ENCODE data around the gene KCNH2. TPM values are rescaled to one million over a fixed set of nuclear protein-coding genes. Genes with fewer than 3 reads are reported as not detected.

Gene KCNH2
- total and polyA plus RNA-seq, 4 donors = 0.18 to 74.6 (median 0.33) TPM; not detected in 1

- no peak overlapping the region for H3K27ac ChIP-seq (ENCODE audit: low read depth in 1 of 2, low read length in 2 of 2)
- no peak overlapping the region for H3K4me3 ChIP-seq (ENCODE audit: low read depth in 1 of 3, low read length in 3 of 3)
- WGBS = 75% methylated on average over 12 of the region's 12 CpGs
- TF ChIP-seq RAD21 (IDR thresholded peaks at IDR 0.05) (no peak), EGR1 (IDR thresholded peaks at IDR 0.05; ENCODE audit: low read depth in 2 of 2) (no peak), NR2F2 (IDR thresholded peaks at IDR 0.05) (no peak), FOXA1 (IDR thresholded peaks at IDR 0.05) (no peak), ATF3 (IDR thresholded peaks at IDR 0.05) (no peak)
- H3K9me3 ChIP-seq (ENCODE audit: control insufficient read depth in 4 of 4, low read length in 3 of 4) = no peaks in the 10 kb centered on the region
- H3K4me1 ChIP-seq (ENCODE audit: control insufficient read depth in 4 of 4, insufficient read depth in 4 of 4, low read length in 3 of 4) = peaks cover 0 to 14% (median 10%) of the 10 kb centered on the region in 4 donors
- DNase-seq (ENCODE audit: low spot score) = no peak
- H3K9ac ChIP-seq (ENCODE audit: low read depth in 1 of 2, low read length in 2 of 2) = no peak overlapping the region
- H3K36me3 ChIP-seq (ENCODE audit: control insufficient read depth in 4 of 4, insufficient read depth in 3 of 4, low read depth in 1 of 4, low read length in 3 of 4) = no peaks in the 10 kb centered on the region
- no peaks in the 10 kb centered on the region for H3K27me3 ChIP-seq (ENCODE audit: control insufficient read depth in 4 of 4, insufficient read depth in 4 of 4, low read length in 3 of 4)
These were observed 74.5 kb downstream of the KCNH2 start for GRCh38 chr7:150903606-150904005.

GRCh38 chr7:150902078-150903033, 75.8 kb downstream of the KCNH2 start:
- H3K4me3 ChIP-seq (ENCODE audit: low read depth in 1 of 3, low read length in 3 of 3) = no peak overlapping the region
- TF ChIP-seq GABPA (IDR thresholded peaks at IDR 0.05 in 1 of 2, conservative IDR thresholded peaks at IDR 0.05 in 1 of 2) (no peak), RXRA (IDR thresholded peaks at IDR 0.05) (no peak)
- H3K4me1 ChIP-seq (ENCODE audit: control insufficient read depth in 4 of 4, insufficient read depth in 4 of 4, low read length in 3 of 4) = peaks cover 2 to 17% (median 10%) of the 10 kb centered on the region in 4 donors
- DNase-seq (ENCODE audit: low spot score) = no peak
- peaks cover 0 to 3% (median 0%) of the 10 kb centered on the region in 4 donors for H3K27me3 ChIP-seq (ENCODE audit: control insufficient read depth in 4 of 4, insufficient read depth in 4 of 4, low read length in 3 of 4)
- no peaks in the 10 kb centered on the region for H3K36me3 ChIP-seq (ENCODE audit: control insufficient read depth in 4 of 4, insufficient read depth in 3 of 4, low read depth in 1 of 4, low read length in 3 of 4)
- no peaks in the 10 kb centered on the region for H3K9me3 ChIP-seq (ENCODE audit: control insufficient read depth in 4 of 4, low read length in 3 of 4)
- 87% methylated on average over 14 of the region's 14 CpGs for WGBS
- no peak overlapping the region for H3K9ac ChIP-seq (ENCODE audit: low read depth in 1 of 2, low read length in 2 of 2)
- no peak overlapping the region for H3K27ac ChIP-seq (ENCODE audit: low read depth in 1 of 2, low read length in 2 of 2)

- TF ChIP-seq SP1 (IDR thresholded peaks at IDR 0.05) = peak; percentile 80
- peak; percentile 70 for TF ChIP-seq HNF4G (IDR thresholded peaks at IDR 0.05)
- no peak for TF ChIP-seq ZBTB33 (IDR thresholded peaks at IDR 0.05)
- peak; percentile 57 to 92 for TF ChIP-seq HNF4A (conservative IDR thresholded peaks at IDR 0.05)
- peak in 1 of 2 donors; percentile 48 for TF ChIP-seq RXRA (IDR thresholded peaks at IDR 0.05)
- no peak for TF ChIP-seq REST (IDR thresholded peaks at IDR 0.05)
- H3K36me3 ChIP-seq (ENCODE audit: control insufficient read depth in 4 of 4, insufficient read depth in 3 of 4, low read depth in 1 of 4, low read length in 3 of 4) = no peaks in the 10 kb centered on the region
- H3K4me3 ChIP-seq (ENCODE audit: low read depth in 1 of 3, low read length in 3 of 3) = no peak overlapping the region
- H3K4me1 ChIP-seq (ENCODE audit: control insufficient read depth in 4 of 4, insufficient read depth in 4 of 4, low read length in 3 of 4) = peaks cover 2 to 17% (median 10%) of the 10 kb centered on the region in 4 donors
- no peak overlapping the region for H3K9ac ChIP-seq (ENCODE audit: low read depth in 1 of 2, low read length in 2 of 2)
- H3K9me3 ChIP-seq (ENCODE audit: control insufficient read depth in 4 of 4, low read length in 3 of 4) = no peaks in the 10 kb centered on the region
- 54% methylated on average over 15 of the region's 15 CpGs for WGBS
- no peak overlapping the region for H3K27ac ChIP-seq (ENCODE audit: low read depth in 1 of 2, low read length in 2 of 2)
- H3K27me3 ChIP-seq (ENCODE audit: control insufficient read depth in 4 of 4, insufficient read depth in 4 of 4, low read length in 3 of 4) = peaks cover 0 to 3% (median 0%) of the 10 kb centered on the region in 4 donors
- DNase-seq (ENCODE audit: low spot score) = peak; percentile 44
These were observed 76.7 kb downstream of the KCNH2 start for GRCh38 chr7:150901160-150902035.
